ENCODE measurements around the gene ABHD17C.
"Not testable (repeated sequence)": the region's sequence is repeated elsewhere in the genome, so short reads cannot be mapped to it uniquely, and the experiment has no call there.

ABHD17C gene

GRCh38 chr15:80732818-80733217, 37.7 kb downstream of the ABHD17C start:
- no peak for DNase-seq

GRCh38 chr15:80733460-80733859, 38.4 kb downstream of the ABHD17C start:
- no peak for DNase-seq

- no peak for DNase-seq
Measured at GRCh38 chr15:80735344-80735743, 40.2 kb downstream of the ABHD17C start.

GRCh38 chr15:80736560-80736959, 41.5 kb downstream of the ABHD17C start:
- DNase-seq = no peak

- DNase-seq = no peak
Measured at GRCh38 chr15:80739919-80740318, 44.8 kb downstream of the ABHD17C start.

GRCh38 chr15:80742081-80742480, 47.0 kb downstream of the ABHD17C start:
- DNase-seq = no peak

- DNase-seq = no peak
Measured at GRCh38 chr15:80743189-80743833, 48.2 kb downstream of the ABHD17C start.

- no peak for DNase-seq
Measured at GRCh38 chr15:80744415-80744814, 49.3 kb downstream of the ABHD17C start.

- DNase-seq = no peak
Measured at GRCh38 chr15:80744826-80745225, 49.7 kb downstream of the ABHD17C start.

GRCh38 chr15:80745888-80746287, 50.8 kb downstream of the ABHD17C start:
- DNase-seq = no peak

- no peak for DNase-seq
Measured at GRCh38 chr15:80747317-80748053, 52.4 kb downstream of the ABHD17C start.

GRCh38 chr15:80749589-80749988, 54.5 kb downstream of the ABHD17C start:
- DNase-seq = no peak

- no peak for DNase-seq
Measured at GRCh38 chr15:80750575-80750974, 55.5 kb downstream of the ABHD17C start.

GRCh38 chr15:80752204-80752603, 57.1 kb downstream of the ABHD17C start:
- DNase-seq = no peak

GRCh38 chr15:80753161-80753560, 58.1 kb downstream of the ABHD17C start:
- DNase-seq = no peak

- no peak for DNase-seq
Measured at GRCh38 chr15:80754014-80754413, 58.9 kb downstream of the ABHD17C start.

GRCh38 chr15:80755885-80756284, 60.8 kb downstream of the ABHD17C start:
- DNase-seq = no peak

GRCh38 chr15:80758130-80758745, 63.1 kb downstream of the ABHD17C start:
- no peak for DNase-seq

GRCh38 chr15:80760960-80761359, 65.8 kb downstream of the ABHD17C start:
- DNase-seq = no peak

GRCh38 chr15:80761754-80762153, 66.6 kb downstream of the ABHD17C start:
- no peak for DNase-seq

GRCh38 chr15:80763235-80763634, 68.1 kb downstream of the ABHD17C start:
- DNase-seq = not testable (repeated sequence)

- DNase-seq = no peak
Measured at GRCh38 chr15:80764535-80764934, 69.4 kb downstream of the ABHD17C start.

- DNase-seq = no peak
Measured at GRCh38 chr15:80766275-80766674, 71.2 kb downstream of the ABHD17C start.

GRCh38 chr15:80768158-80768557, 73.0 kb downstream of the ABHD17C start:
- DNase-seq = no peak
